Lung (tissue), 12 donors: ENCODE data around the gene NAIF1. TPM values are rescaled to one million over a fixed set of nuclear protein-coding genes. Genes with fewer than 3 reads are reported as not detected.

Experiments
- ATAC-seq: fragments of 200-7000 bp; cut with Tn5 transposase; one replicate; pipeline ENCODE4 v1.9.1; 2020; ENCODE audit warnings: moderate number of reproducible peaks; ENCODE audit not compliant: insufficient read depth, low FRiP score
- DNase-seq, 3 donors: peaks; one replicate each; pipeline ENCODE4 v3.0.0-alpha.2; 2013 to 2017
- H3K27ac ChIP-seq, 2 donors: one replicate each; pipeline ENCODE4 v1.5.1; 2013; ENCODE audit warnings: mild to moderate bottlenecking in 2 of 2, moderate library complexity in 2 of 2, control low read depth in 1 of 2, inconsistent platforms in 1 of 2, low read depth in 1 of 2, low read length in 1 of 2
- H3K27me3 ChIP-seq, 3 donors: one replicate each; pipeline ENCODE4 v1.5.1; 2013; ENCODE audit warnings: low read length in 2 of 3; ENCODE audit not compliant: control insufficient read depth in 3 of 3, insufficient read depth in 3 of 3
- H3K36me3 ChIP-seq, 4 donors: one replicate each; pipeline ENCODE4 v1.5.1; 2013; ENCODE audit warnings: low read length in 4 of 4, mild to moderate bottlenecking in 1 of 4, moderate library complexity in 1 of 4; ENCODE audit not compliant: control insufficient read depth in 4 of 4, insufficient read depth in 4 of 4
- H3K4me1 ChIP-seq, 5 donors: one replicate each; pipeline ENCODE4 v1.5.1; 2013; ENCODE audit warnings: low read length in 5 of 5, mild to moderate bottlenecking in 2 of 5, moderate library complexity in 1 of 5; ENCODE audit not compliant: control insufficient read depth in 5 of 5, insufficient read depth in 5 of 5
- H3K4me3 ChIP-seq: one replicate; pipeline ENCODE4 v1.5.1; 2013; ENCODE audit warnings: mild to moderate bottlenecking, control low read depth, moderate library complexity
- H3K9ac ChIP-seq, 2 donors: one replicate each; pipeline ENCODE4 v1.5.1; 2013; ENCODE audit warnings: low read length in 2 of 2, control low read depth in 1 of 2; ENCODE audit not compliant: insufficient read depth in 1 of 2
- H3K9me3 ChIP-seq, 4 donors: one replicate each; pipeline ENCODE4 v1.5.1; 2013; ENCODE audit warnings: low read length in 3 of 4, mild to moderate bottlenecking in 1 of 4, moderate library complexity in 1 of 4; ENCODE audit not compliant: control insufficient read depth in 4 of 4, insufficient read depth in 3 of 4
- CTCF ChIP-seq: IDR thresholded peaks from 2 replicates; pipeline ENCODE4 v1.5.1; 2012; ENCODE audit warnings: mild to moderate bottlenecking; ENCODE audit errors: control extremely low read depth, extremely low read depth
- WGBS, 2 donors: extraction: QIAGEN DNeasy Blood & Tissue Kit; methylation state at CpG; one replicate each; pipeline ENCODE4 v1.1.7; 2013; 5-methylcytosine and 5-hydroxymethylcytosine counted together
- polyA plus RNA-seq, 2 donors: library from polyadenylated mRNA; stranded (reverse); fragments of 200-250 nt; gene quantifications; one replicate each; pipeline ENCODE4 v1.2.1, GENCODE V29; 2013
- total RNA-seq, 2 donors: library from RNA; depleted of rRNA in 1 of 2; stranded (reverse); fragments of >200 nt in 1 of 2; gene quantifications; one replicate each; pipeline ENCODE4 v1.2.1, GENCODE V29; 2014 to 2021
- donor health status: control.
- donor health status: control.
- donor health status: Bipolar disorder and iron deficiency.
- donor health status: healthy.
- donor health status: DM: yes; HTN: yes; CAD: no.

The NAIF1 gene
- total and polyA plus RNA-seq, 4 donors = 7.2 to 9.4 (median 8.8) TPM

DNA sequence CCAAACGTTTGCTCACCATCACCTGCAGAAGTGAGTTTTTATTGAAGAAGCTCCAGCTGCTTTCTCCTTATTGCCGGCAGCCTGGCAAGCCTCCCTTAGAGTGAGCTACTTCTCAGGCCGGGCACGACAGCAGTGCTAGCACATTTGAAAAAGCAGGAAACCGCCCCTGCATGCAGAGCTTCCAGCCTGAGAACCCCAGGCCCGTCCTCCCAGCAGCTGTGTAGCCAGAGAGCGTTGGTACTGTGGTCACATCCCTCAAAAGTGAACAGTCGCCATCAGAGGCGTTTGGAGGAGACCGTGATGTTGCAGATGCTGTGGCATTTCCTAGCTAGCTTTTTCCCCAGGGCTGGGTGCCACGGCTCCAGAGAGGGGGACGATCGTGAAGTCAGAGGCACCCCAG is 24.5 kb upstream of the NAIF1 start:
- no peak overlapping the region for H3K9ac ChIP-seq
- H3K4me1 ChIP-seq = peaks cover 5 to 41% (median 25%) of the 10 kb centered on the region in 5 donors
- H3K4me3 ChIP-seq = no peak overlapping the region
- peak overlapping the region in 1 of 2 donors; percentile 52 for H3K27ac ChIP-seq
- TF ChIP-seq CTCF = no peak
- H3K36me3 ChIP-seq = peaks cover 0 to 2% (median 0%) of the 10 kb centered on the region in 4 donors
- 33 to 43% methylated on average over 13 of the region's 13 CpGs for WGBS, 2 donors
- no peaks in the 10 kb centered on the region for H3K9me3 ChIP-seq
- peak in 1 of 3 donors; percentile 21 for DNase-seq
- no peak for ATAC-seq
- H3K27me3 ChIP-seq = no peaks in the 10 kb centered on the region

DNA sequence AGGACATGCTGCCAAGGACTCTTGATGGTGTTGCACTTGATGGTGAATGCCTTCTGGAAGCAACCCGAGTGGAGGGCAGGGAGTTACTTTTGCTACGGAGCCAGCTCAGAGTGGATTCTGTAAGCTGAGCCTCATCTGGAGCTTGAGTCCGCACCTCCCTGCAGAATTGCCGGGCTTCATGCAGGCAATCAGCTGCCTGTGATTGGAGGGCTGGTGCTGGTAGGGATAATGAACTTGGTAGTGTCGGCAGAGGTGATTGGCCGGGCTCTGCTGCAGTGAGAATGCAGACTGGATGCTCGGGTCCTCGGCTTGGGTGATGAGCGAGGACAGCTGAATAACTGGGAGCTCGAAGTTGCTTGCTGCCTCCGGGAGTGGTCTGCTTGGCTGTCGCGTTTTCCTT is 24.0 kb upstream of the NAIF1 start:
- ATAC-seq = no peak
- peak; percentile 83 to 86 (median 85) for DNase-seq
- Histone ChIP-seq H3K27me3 (no peaks in the 10 kb centered on the region), H3K36me3 (peaks cover 0 to 2% (median 0%) of the 10 kb centered on the region in 4 donors), H3K4me3 (no peak overlapping the region), H3K27ac (peak overlapping the region in 1 of 2 donors; percentile 34), H3K4me1 (peaks cover 5 to 41% (median 25%) of the 10 kb centered on the region in 5 donors), H3K9me3 (no peaks in the 10 kb centered on the region), H3K9ac (no peak overlapping the region)
- WGBS, 2 donors = 57 to 65% methylated on average over 13 of the region's 13 CpGs
- TF ChIP-seq CTCF = no peak

GRCh38 chr9:128089299-128089698 is 22.2 kb upstream of the NAIF1 start:
- Histone ChIP-seq H3K4me1 (peaks cover 0 to 34% (median 19%) of the 10 kb centered on the region in 5 donors), H3K27me3 (no peaks in the 10 kb centered on the region), H3K4me3 (no peak overlapping the region), H3K36me3 (peaks cover 0 to 2% (median 0%) of the 10 kb centered on the region in 4 donors), H3K9ac (no peak overlapping the region), H3K9me3 (no peaks in the 10 kb centered on the region), H3K27ac (no peak overlapping the region)
- no peak for TF ChIP-seq CTCF
- ATAC-seq = no peak
- no peak for DNase-seq
- WGBS, 2 donors = 71 to 78% methylated on average over 1 of the region's 1 CpG

- H3K4me3 ChIP-seq = no peak overlapping the region
- H3K9me3 ChIP-seq = no peaks in the 10 kb centered on the region
- peaks cover 0 to 2% (median 0%) of the 10 kb centered on the region in 4 donors for H3K36me3 ChIP-seq
- peak overlapping the region in 1 of 2 donors; percentile 69 for H3K27ac ChIP-seq
- 76 to 78% methylated on average over 9 of the region's 9 CpGs for WGBS, 2 donors
- DNase-seq = no peak
- TF ChIP-seq CTCF = no peak
- no peak overlapping the region for H3K9ac ChIP-seq
- no peaks in the 10 kb centered on the region for H3K27me3 ChIP-seq
- no peak for ATAC-seq
- H3K4me1 ChIP-seq = peaks cover 0 to 27% (median 17%) of the 10 kb centered on the region in 5 donors
Observed at GRCh38 chr9:128088253-128088945, 21.3 kb upstream of the NAIF1 start.
